Left ventricle myocardium inferior (tissue), 1 donor: ENCODE results near the gene DPEP2NB. TPM values are rescaled to one million over a fixed set of nuclear protein-coding genes. Genes with fewer than 3 reads are reported as not detected.
"Not testable (repeated sequence)": the region's sequence is repeated elsewhere in the genome, so short reads cannot be mapped to it uniquely, and the experiment has no call there.

Experiments used
- DNase-seq: peaks from one replicate; pipeline ENCODE4 v3.0.0-alpha.2; 2020
- H3K27ac ChIP-seq: fragments of 200-600 bp; replicated peaks from 2 replicates; pipeline ENCODE4 v1.8.0; 2021
- H3K27me3 ChIP-seq: fragments of 200-600 bp; 2 replicates; pipeline ENCODE4 v1.8.0; 2021; ENCODE audit warnings: low read depth
- H3K36me3 ChIP-seq: fragments of 200-600 bp; 2 replicates; pipeline ENCODE4 v1.8.0; 2021
- H3K4me1 ChIP-seq: fragments of 200-600 bp; 2 replicates; pipeline ENCODE4 v1.8.0; 2021
- H3K4me3 ChIP-seq: fragments of 200-600 bp; 2 replicates; pipeline ENCODE4 v1.8.0; 2021; ENCODE audit warnings: mild to moderate bottlenecking, moderate library complexity
- H3K9me3 ChIP-seq: fragments of 200-600 bp; replicated peaks from 2 replicates; pipeline ENCODE4 v1.8.0; 2021
- CTCF ChIP-seq: fragments of 200-600 bp; IDR thresholded peaks from 2 replicates; pipeline ENCODE4 v1.8.0; 2021; ENCODE audit warnings: antibody characterized with exemption, mild to moderate bottlenecking, borderline replicate concordance
- intact Hi-C: fragments of 100-400 bp; cut with micrococcal nuclease; formaldehyde crosslinking; loops from one replicate; pipeline ENCODE4 v1.11.0; 2022
- total RNA-seq: library from RNA; stranded (reverse); fragmentation: NEBNext Ultra II Directional; extraction: Animal tissue kit (Norgen Biotek cat#: 25700); gene quantifications from one replicate; pipeline ENCODE4 v1.2.1, GENCODE V29; 2021
- donor health status: DM: no; HTN: yes; CAD: no; lungs with severe emphysema.

DPEP2NB gene
- total RNA-seq, 1 donor from 2014 or later = not detected

DNA sequence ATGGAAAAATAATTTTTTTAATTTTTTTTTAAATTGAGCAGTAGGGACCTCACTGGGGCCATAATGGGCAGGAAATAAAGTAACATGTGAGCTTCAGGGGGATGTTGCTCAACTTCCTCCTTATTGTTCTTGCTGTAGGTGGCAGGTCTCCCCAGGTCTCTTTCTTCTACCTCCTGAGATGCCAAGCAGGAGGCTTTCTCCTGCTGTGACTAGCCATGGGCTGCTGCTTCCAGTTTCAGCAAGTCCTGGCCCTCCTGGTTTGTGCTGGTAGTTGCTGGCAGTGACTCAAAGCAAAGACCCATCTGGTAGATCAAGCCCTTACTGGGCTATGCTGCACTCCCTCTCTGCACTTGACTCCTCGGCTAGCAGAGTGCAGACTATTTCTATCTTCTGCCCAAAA, 2.3 kb downstream of the DPEP2NB start:
- intact Hi-C loops = no loop called here
- DNase-seq = no peak
- Histone ChIP-seq H3K9me3 (no peaks in the 10 kb centered on the region), H3K27me3 (no peaks in the 10 kb centered on the region), H3K27ac (no peak overlapping the region), H3K36me3 (no peaks in the 10 kb centered on the region), H3K4me1 (no peaks in the 10 kb centered on the region), H3K4me3 (no peak overlapping the region)
- no peak for TF ChIP-seq CTCF

DNA sequence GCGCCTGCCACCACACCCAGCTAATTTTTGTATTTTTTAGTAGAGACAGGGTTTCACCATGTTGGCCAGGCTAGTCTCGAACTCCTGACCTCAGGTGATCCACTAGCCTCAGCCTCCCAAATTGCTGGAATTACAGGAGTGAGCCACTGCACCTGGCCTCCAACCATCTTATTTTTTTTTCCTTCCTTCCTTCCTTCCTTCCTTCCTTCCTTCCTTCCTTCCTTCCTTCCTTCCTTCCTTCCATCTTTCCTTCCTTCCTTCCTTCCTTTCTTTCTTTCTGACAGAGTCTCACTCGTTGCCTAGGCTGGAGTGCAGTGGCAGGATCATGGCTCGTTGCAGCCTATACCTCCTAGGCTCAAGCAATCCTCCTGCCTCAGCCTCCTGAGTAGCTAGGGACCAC, 5.8 kb downstream of the DPEP2NB start:
- intact Hi-C loops, H3K27ac ChIP-seq, H3K27me3 ChIP-seq, H3K4me3 ChIP-seq, H3K36me3 ChIP-seq, DNase-seq, H3K9me3 ChIP-seq, H3K4me1 ChIP-seq: not testable (repeated sequence)

DNA sequence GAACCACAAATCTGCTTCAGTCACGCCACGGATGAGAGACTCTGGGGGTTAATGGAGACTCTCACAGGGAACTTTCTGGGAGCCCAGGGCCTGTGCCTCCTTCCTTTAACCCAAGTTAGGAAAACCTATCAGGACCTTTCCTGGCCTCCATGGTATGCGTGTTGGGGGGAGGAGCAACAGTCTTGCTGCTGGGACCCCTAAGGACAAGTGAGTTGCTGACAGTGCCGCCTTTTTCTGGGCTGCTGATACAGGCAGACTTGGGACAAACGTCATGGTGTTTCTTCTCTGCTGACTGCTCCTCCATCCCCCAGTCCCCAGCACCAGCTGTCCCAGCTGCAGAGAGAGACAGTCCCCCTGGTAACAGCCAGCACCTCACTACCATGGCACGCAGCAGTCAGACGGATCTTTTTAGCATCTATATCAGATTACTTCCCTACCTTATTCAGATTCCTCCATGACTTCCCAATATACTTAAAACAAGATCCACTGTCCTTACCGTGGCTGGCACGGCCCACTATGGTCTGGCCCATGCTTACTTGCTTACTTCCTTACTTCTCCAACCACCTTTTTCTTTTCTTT, 6.5 kb downstream of the DPEP2NB start:
- Histone ChIP-seq H3K4me1 (no peaks in the 10 kb centered on the region), H3K27ac (no peak overlapping the region), H3K9me3 (no peaks in the 10 kb centered on the region), H3K36me3 (no peaks in the 10 kb centered on the region), H3K4me3 (no peak overlapping the region), H3K27me3 (no peaks in the 10 kb centered on the region)
- intact Hi-C loops = no loop called here
- no peak for DNase-seq
- no peak for TF ChIP-seq CTCF

GRCh38 chr16:68005786-68006286, 9.9 kb downstream of the DPEP2NB start:
- Histone ChIP-seq H3K9me3 (no peaks in the 10 kb centered on the region), H3K4me3 (no peak overlapping the region), H3K27ac (peak overlapping the region; percentile 30), H3K27me3 (no peaks in the 10 kb centered on the region), H3K36me3 (no peaks in the 10 kb centered on the region), H3K4me1 (peaks cover under 1% of the 10 kb centered on the region)
- DNase-seq = no peak
- TF ChIP-seq CTCF = no peak
- intact Hi-C loops = no loop called here

DNA sequence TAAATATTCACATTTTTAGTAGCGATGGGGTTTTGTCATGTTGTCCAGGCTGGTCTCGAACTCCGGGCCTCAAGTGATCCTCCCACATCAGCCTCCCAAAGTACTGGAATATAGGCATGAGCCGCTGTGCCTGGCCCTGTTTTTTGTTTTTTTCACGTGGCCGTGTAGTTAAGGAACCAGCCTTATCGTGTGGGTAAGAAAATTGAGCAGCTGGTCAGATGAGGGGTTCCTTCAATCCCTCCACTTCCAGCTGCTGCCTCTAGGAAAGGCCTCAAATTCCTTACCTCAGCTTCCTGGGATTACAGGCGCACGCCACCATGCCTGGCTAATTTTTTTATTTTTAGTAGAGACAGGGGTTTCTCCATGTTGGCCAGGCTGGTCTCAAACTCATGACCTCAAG, 10.5 kb downstream of the DPEP2NB start:
- DNase-seq = no peak
- Histone ChIP-seq H3K27me3 (no peaks in the 10 kb centered on the region), H3K27ac (peak overlapping the region; percentile 30), H3K4me1 (peaks cover 4% of the 10 kb centered on the region), H3K36me3 (no peaks in the 10 kb centered on the region), H3K9me3 (no peaks in the 10 kb centered on the region), H3K4me3 (no peak overlapping the region)
- TF ChIP-seq CTCF = no peak
- intact Hi-C loops = no loop called here

GRCh38 chr16:68003031-68003430, 12.7 kb downstream of the DPEP2NB start:
- no peak overlapping the region for H3K4me3 ChIP-seq
- H3K27ac ChIP-seq = no peak overlapping the region
- H3K9me3 ChIP-seq = no peaks in the 10 kb centered on the region
- TF ChIP-seq CTCF = no peak
- H3K4me1 ChIP-seq = peaks cover 11% of the 10 kb centered on the region
- no peak for DNase-seq
- no peaks in the 10 kb centered on the region for H3K36me3 ChIP-seq
- no peaks in the 10 kb centered on the region for H3K27me3 ChIP-seq
- intact Hi-C loops = no loop called here
